GM19438 (cell line): ENCODE data around the gene ARHGAP6.
A peak's percentile ranks its signal among the peaks of the same experiment; 100 is the strongest.
"Not testable (repeated sequence)": the region's sequence is repeated elsewhere in the genome, so short reads cannot be mapped to it uniquely, and the experiment has no call there.

Source experiments
- ATAC-seq: cut with Tn5 transposase; IDR thresholded peaks from one replicate; pipeline ENCODE4 v1.9.1; 2021; ENCODE audit warnings: low read depth; ENCODE audit not compliant: unreplicated experiment

ARHGAP6 gene

GRCh38 chrX:11648705-11649519 is 16.8 kb downstream of the ARHGAP6 start:
- ATAC-seq: no peak

DNA sequence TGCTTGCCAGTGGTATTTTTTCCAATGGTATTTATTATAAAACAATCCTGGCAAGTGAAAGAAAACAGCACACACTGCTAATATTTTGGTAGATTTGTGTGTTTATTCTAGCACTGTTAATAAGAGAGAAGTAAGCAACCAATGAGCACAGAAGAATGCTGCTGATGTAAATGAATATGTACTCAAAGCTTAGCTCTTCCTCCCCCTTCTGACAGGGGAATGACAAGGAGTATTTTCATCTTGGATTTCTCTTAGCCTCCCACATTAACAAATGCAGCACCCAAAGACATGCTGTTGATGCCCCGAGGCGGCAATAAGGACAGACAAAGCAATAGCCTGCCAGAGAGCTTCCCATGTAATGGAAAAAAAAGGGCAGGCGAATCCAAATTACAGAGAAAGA is 18.6 kb downstream of the ARHGAP6 start:
- no peak for ATAC-seq

GRCh38 chrX:11641349-11642065 is 24.2 kb downstream of the ARHGAP6 start:
- no peak for ATAC-seq

DNA sequence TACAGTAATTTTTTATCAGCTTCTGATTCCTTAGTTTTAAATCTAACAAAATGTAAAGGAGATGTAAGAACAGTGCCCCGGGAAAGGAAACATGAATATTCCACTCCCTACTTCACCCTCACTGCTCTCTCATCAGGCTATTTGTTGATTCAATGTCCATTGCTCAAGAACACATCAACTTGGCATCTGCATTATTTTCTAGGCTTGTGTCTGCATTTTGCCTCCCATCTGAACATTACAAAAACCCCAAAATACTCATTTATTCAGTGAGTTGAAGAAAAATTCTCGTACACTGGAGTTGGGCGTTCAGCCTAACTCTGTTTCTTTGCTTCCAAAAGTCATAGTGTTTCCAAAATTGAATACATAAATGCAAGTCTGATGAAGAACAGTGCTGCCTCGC is 25.6 kb downstream of the ARHGAP6 start:
- no peak for ATAC-seq

GRCh38 chrX:11632732-11633131 is 33.0 kb downstream of the ARHGAP6 start:
- ATAC-seq: no peak

GRCh38 chrX:11629593-11630211 is 36.0 kb downstream of the ARHGAP6 start:
- peak; percentile 93 for ATAC-seq

DNA sequence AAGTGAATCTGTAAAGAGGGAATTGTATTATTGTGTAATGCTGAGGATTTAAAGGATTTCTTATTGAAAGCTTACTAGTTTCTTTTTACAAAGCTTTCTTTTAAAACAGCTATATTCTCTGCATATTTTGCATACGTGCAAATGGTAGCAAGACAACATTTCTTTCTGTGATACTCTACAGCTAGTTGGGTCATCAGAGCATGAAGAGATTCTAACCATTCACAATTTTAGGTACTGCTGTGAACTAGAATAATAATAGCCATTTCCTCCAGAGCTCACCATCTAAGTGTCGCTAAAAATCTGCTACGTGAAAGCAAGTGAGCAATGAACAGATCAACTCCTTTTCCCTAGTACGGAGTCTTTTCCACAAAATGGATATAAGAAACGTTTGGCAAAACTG is 37.3 kb downstream of the ARHGAP6 start:
- ATAC-seq: no peak

DNA sequence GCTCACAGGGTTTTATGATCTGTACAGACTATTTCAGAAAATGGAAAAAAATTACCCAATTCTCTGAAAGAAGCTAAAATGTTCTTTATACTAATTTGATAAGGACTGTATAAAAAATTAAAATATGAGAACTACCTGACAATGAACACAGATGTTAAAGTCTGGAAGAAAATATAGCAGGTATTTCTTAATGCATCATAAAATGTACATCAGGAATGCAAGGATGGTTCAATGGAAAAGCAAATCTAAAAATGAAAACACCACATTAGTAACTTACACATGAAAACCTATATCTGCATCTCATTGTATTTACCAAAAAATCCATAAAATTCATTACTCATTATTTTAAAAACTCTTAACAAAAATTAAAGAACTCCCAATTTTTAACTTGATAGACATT is 39.4 kb downstream of the ARHGAP6 start:
- ATAC-seq: no peak

- no peak for ATAC-seq
These were observed 46.3 kb downstream of the ARHGAP6 start for GRCh38 chrX:11619441-11619840.

DNA sequence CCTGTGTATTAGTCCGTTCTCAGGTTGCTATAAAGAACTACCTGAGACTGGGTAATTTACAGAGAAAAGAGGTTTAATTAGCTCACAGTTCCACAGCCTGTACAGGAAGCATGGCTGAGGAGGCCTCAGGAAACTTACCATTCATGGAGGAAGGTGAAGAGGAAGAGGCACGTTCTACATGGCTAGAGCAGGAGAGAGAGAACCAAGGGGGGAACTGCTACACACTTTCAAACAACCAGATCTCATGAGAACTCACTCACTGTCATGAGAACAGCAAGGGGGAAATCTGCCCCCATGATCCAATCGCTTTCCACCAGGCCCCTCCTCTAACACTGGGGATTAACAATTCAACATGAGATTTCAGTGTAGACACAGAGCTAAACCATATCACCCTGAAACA is 51.5 kb downstream of the ARHGAP6 start:
- not testable (repeated sequence) for ATAC-seq

DNA sequence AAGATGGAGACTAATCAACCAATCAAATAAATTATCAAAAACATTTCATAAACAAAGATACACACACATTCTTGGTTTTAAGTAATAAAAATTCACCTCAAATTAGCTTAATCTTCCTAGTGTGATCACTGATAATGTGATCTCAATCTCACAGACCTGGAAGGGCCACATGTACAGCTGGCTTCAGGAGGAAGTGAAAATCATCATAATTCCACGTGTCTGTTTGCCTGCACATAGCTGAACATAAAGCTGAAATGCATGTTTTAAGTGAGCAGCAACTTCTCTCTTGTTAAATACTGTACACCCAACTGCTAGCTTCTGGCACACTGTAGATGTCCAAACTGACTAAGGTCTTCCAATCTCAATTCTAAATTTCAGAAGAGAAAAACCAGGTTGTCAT is 53.8 kb downstream of the ARHGAP6 start:
- ATAC-seq: no peak

DNA sequence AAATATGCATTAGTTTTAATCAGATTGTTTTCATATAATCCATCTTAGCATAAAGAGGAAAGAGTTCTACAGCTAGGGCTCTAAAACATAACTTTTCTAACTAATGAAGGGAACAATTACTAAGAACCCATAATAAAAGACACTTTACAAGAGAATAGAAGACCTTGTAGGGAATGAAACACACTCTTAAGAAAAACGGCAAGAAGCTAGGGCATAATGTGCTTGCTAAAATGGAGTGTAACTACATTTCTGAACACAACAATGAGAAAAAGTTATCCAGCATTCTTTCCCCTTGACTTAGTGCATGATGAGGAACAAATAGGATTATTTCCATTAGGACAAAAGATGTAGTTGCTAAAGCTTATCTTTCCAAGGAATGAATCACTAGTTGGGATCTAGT is 54.6 kb downstream of the ARHGAP6 start:
- ATAC-seq: no peak

- peak; percentile 84 for ATAC-seq
These were observed 56.6 kb downstream of the ARHGAP6 start for GRCh38 chrX:11609109-11609508.

DNA sequence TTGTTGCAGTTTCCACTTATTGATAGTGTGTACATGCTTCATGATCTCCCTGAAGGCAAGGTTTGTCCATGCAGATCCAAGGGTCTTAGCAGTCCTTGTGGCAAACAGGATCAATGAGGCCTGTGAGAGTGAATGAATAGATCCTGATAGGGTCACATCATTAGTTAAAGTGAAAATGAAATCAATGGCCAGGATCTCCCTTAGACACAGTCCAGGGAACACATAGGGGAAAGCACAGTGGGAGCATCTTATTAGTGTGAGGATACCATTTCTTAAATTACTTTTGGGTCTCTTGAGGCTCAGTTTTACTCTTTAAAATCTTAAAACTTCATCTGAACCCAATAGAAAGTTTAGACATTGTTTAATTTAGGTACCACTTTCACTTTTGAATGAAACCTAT is 59.3 kb downstream of the ARHGAP6 start:
- ATAC-seq: no peak

DNA sequence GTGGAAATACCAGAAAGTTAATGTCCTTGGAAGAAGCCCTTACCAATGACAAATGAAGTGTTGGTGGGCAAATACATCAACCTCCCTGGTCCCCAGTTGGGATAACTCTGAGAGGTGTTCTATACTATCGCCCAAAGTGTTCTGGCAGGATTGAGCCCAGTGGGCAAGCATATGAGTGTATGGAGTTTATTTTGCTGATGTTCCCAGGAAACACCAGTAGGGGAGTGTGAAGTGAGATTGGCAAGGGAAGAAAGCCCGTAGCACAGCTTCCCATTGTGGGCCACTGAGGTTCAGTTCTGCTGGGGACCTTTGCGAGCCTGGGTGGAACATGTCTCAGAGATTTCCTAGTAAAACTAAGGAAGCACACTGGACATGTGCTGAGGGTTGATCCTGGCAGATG is 65.1 kb downstream of the ARHGAP6 start:
- no peak for ATAC-seq

- no peak for ATAC-seq
These were observed 68.2 kb downstream of the ARHGAP6 start for GRCh38 chrX:11597479-11597878.

GRCh38 chrX:11591723-11592346 is 73.9 kb downstream of the ARHGAP6 start:
- no peak for ATAC-seq

DNA sequence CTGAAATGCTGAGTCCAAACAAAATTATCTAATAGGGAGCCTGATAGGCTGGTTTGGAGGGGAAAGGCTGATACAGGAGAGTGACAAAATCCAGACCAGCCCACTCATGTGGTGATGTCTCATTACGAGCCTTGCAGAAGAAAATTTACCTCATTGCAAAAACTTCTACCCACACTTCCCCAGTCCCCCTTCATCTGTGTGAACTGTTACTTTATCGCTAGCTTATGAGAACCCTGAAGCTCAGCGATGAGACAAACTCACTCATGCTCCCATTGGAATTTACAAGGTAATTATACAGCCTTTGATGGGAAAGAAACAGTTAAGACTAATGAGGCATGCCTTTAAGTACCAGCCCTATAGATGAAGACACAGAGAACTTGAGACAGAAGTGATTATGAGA is 76.1 kb downstream of the ARHGAP6 start:
- ATAC-seq: no peak

GRCh38 chrX:11588097-11588496 is 77.6 kb downstream of the ARHGAP6 start:
- ATAC-seq: no peak

DNA sequence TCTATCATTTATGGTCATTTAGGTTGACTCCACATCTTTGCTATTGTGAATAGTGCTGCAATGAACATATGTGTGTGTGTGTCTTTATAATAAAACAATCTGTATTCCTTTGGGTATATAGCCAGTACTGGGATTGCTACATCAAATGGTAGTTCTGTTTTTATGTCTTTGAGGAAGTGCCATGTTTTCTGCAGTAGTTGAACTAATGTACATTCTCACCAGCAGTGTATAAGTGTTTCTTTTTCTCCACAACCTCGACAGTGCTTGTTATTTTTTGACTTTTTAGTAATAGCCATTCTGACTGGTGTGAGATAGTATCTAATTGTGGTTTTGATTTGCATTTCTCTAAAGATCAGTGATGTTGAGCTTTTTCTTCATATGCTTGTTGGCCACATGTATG is 80.5 kb downstream of the ARHGAP6 start:
- ATAC-seq: no peak

DNA sequence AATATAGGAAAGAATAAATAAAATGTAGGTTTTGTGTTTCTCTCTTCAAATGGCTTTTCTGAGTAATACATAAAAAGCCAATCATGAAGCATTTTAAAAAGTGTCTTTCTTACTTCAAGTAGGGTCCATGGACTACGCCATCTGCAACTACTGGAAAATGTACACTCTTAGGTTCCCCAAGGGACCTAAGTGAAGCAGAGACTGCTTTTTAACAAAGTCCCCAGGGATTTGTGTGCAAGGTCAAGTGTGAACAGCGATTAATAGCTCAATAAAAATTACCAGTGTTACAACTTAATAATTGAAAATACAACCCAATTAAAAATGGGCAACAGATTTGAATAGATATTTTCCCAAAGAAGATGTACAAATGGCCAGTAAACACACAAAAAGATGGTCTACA is 84.9 kb downstream of the ARHGAP6 start:
- no peak for ATAC-seq
